Panc1 (cell line): Measurements from ENCODE around the gene MOG. TPM values are rescaled to one million over a fixed set of nuclear protein-coding genes. Genes with fewer than 3 reads are reported as not detected.

ENCODE experiments used
- ATAC-seq: fragments of 200-7000 bp; cut with Tn5 transposase; 2 replicates; pipeline ENCODE4 v1.9.1; 2020; ENCODE audit warnings: mild to moderate bottlenecking, moderate library complexity
- BruUV-seq: library from RNA; stranded (reverse); fragments of 400-500 nt; replicated peaks from 2 replicates; lab custom pipeline; 2021; lab: Mats Ljungman, UMichigan
- CTCF ChIA-PET: fragments of 300-600 bp; sonication (Branson Sonifier 250); formaldehyde crosslinking; loops from one replicate; lab custom pipeline; 2022; ENCODE audit warnings: antibody characterized with exemption; lab: Charles Lee
- POLR2A ChIA-PET: fragments of 300-600 bp; sonication (Branson Sonifier 250); formaldehyde crosslinking; loops from one replicate; lab custom pipeline; 2022; ENCODE audit warnings: antibody characterized with exemption; lab: Charles Lee
- DNase-seq: peaks from one replicate; pipeline ENCODE4 v3.0.0-alpha.2; 2010; ENCODE audit warnings: low read depth, low spot score
- H3K27ac ChIP-seq: 2 replicates; pipeline ENCODE4 v1.5.1; 2011; ENCODE audit warnings: mild to moderate bottlenecking, low read length, inconsistent platforms
- H3K27me3 ChIP-seq: fragments of 200-500 bp; sonication (Bioruptor generic); 2 replicates; pipeline ENCODE4 v1.6.0; 2014; ENCODE audit warnings: low read length, inconsistent platforms; ENCODE audit not compliant: control insufficient read depth, insufficient read depth
- H3K36me3 ChIP-seq: fragments of 200-500 bp; sonication (Bioruptor generic); 2 replicates; pipeline ENCODE4 v1.5.1; 2014; ENCODE audit warnings: inconsistent platforms, mild to moderate bottlenecking, low read length, moderate library complexity; ENCODE audit not compliant: control insufficient read depth, insufficient read depth
- H3K4me1 ChIP-seq: 2 replicates; pipeline ENCODE4 v1.5.1; 2011; ENCODE audit warnings: inconsistent platforms, mild to moderate bottlenecking, low read length, moderate library complexity; ENCODE audit not compliant: control insufficient read depth, insufficient read depth
- H3K4me3 ChIP-seq, 2 experiments: 2 replicates each; pipeline ENCODE4 v1.5.1; 2011 to 2012; ENCODE audit warnings: low read depth in 2 of 2, low read length in 2 of 2, mild to moderate bottlenecking in 2 of 2, inconsistent platforms in 1 of 2, moderate library complexity in 1 of 2
- H3K9me3 ChIP-seq: fragments of 200-500 bp; sonication (Bioruptor generic); 2 replicates; pipeline ENCODE4 v1.5.1; 2014; ENCODE audit warnings: low read depth, mild to moderate bottlenecking, inconsistent platforms, low read length, moderate library complexity; ENCODE audit not compliant: control insufficient read depth, insufficient read depth
- POLR2AphosphoS5 ChIP-seq: IDR thresholded peaks from 2 replicates; pipeline ENCODE4 v1.6.1; 2012; ENCODE audit warnings: mild to moderate bottlenecking, low read depth, low read length, moderate library complexity
- REST ChIP-seq, 2 experiments: IDR thresholded peaks; 2 replicates each; pipeline ENCODE4 v1.6.1; 2011 to 2012; ENCODE audit warnings: low read depth in 2 of 2, control low read depth in 1 of 2, low read length in 1 of 2, mild to moderate bottlenecking in 1 of 2, moderate library complexity in 1 of 2; ENCODE audit not compliant: insufficient read depth in 1 of 2
- SIN3A ChIP-seq: IDR thresholded peaks from 2 replicates; pipeline ENCODE4 v1.6.1; 2012; ENCODE audit warnings: low read depth, mild to moderate bottlenecking, low read length, moderate library complexity, borderline replicate concordance; ENCODE audit not compliant: insufficient read depth
- TCF7L2 ChIP-seq: IDR thresholded peaks from 2 replicates; pipeline ENCODE4 v1.6.1; 2011; ENCODE audit warnings: mild to moderate bottlenecking, low read depth, low read length, inconsistent platforms
- in situ Hi-C: cut with HindIII; loops from 2 replicates; pipeline ENCODE4 v1.10.0; 2016; ENCODE audit warnings: low sequenced_read_pairs, low pct_unique_long_range_greater_than_20kb
- intact Hi-C: fragments of 100-400 bp; cut with micrococcal nuclease; formaldehyde crosslinking; loops from one replicate; pipeline ENCODE4 v1.10.0; 2022; ENCODE audit not compliant: unreplicated experiment
- total RNA-seq: library from RNA; stranded (reverse); gene quantifications from one replicate; pipeline ENCODE4 v1.2.1, GENCODE V29; 2021; ENCODE audit not compliant: unreplicated experiment
- TF ChIP-seq, protein P1 (sequence below): fragments of 450-650 bp; IDR thresholded peaks from 2 replicates; pipeline ENCODE4 v1.5.1; 2017; ENCODE audit warnings: mild to moderate bottlenecking

MOG gene
- total RNA-seq, 1 experiment from 2014 or later = not detected

DNA sequence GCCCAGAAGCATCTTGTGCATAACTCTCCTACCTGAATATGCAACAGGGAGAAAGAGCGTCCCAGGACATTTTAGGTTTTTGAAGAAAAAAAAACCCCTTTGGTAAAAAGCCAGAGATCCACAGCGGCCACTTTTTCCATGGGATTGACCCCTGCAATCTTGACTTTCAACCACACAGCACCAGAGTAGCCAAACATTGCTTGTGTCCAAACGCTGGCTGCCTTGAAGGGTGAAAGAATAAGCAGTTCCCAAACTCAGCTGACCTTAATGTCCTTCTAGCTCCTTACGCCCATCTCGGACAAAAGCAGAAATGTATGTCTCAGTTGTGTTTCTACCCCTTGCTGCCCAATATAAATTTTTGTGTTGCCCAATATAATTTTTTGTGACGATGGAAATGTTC, 1.2 kb upstream of the MOG start:
- CTCF ChIA-PET = no interaction called here
- intact Hi-C loops (no loop called here), in situ Hi-C loops (no loop called here)

DNA sequence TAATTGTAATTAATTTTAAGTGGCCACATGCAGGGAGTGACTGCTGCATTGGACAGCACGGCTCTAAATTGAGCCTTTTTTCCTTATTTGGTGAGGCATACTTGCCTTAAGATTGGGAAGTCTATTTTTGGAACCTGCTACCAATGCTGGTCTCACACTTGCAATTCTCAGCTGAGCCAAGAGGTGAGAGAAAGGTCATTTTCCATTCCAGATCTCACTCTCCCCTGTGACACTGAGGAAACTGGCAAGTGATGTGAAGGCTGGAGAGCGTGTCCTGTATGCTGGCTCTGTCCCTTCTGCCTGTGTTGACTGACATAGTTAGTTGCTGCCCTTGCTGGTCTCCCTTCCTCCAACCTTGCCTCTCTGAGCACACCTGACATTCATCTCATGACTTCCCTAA, 735 bp upstream of the MOG start:
- H3K9me3 ChIP-seq = no peaks in the 10 kb centered on the region
- no peak for ATAC-seq
- no peak overlapping the region for H3K27ac ChIP-seq
- no peak for DNase-seq
- CTCF ChIA-PET = no interaction called here
- TF ChIP-seq TCF7L2 (no peak), SIN3A (no peak), POLR2AphosphoS5 (no peak), REST (IDR thresholded peaks at IDR 0.05; ENCODE audit: insufficient read depth in 1 of 2, low read depth in 2 of 2, low read length in 1 of 2) (no peak)
- TF ChIP-seq, protein P1, sequence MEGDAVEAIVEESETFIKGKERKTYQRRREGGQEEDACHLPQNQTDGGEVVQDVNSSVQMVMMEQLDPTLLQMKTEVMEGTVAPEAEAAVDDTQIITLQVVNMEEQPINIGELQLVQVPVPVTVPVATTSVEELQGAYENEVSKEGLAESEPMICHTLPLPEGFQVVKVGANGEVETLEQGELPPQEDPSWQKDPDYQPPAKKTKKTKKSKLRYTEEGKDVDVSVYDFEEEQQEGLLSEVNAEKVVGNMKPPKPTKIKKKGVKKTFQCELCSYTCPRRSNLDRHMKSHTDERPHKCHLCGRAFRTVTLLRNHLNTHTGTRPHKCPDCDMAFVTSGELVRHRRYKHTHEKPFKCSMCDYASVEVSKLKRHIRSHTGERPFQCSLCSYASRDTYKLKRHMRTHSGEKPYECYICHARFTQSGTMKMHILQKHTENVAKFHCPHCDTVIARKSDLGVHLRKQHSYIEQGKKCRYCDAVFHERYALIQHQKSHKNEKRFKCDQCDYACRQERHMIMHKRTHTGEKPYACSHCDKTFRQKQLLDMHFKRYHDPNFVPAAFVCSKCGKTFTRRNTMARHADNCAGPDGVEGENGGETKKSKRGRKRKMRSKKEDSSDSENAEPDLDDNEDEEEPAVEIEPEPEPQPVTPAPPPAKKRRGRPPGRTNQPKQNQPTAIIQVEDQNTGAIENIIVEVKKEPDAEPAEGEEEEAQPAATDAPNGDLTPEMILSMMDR = no peak
- peaks cover 2% of the 10 kb centered on the region; the same call in 1 of the 2 replicates for H3K27me3 ChIP-seq
- H3K36me3 ChIP-seq = no peaks in the 10 kb centered on the region
- in situ Hi-C loops (no loop called here), intact Hi-C loops (no loop called here)
- no peaks in the 10 kb centered on the region for H3K4me1 ChIP-seq
- no peak overlapping the region for H3K4me3 ChIP-seq
- POLR2A ChIA-PET = no interaction called here
- BruUV-seq = no TSS peak

More for the DNA sequence above, 1.2 kb upstream of the MOG start:
- no peak overlapping the region for H3K27ac ChIP-seq
- no peaks in the 10 kb centered on the region for H3K4me1 ChIP-seq
- TF ChIP-seq, protein P1 = no peak
- TF ChIP-seq TCF7L2 (no peak), SIN3A (no peak), POLR2AphosphoS5 (no peak), REST (IDR thresholded peaks at IDR 0.05; ENCODE audit: insufficient read depth in 1 of 2, low read depth in 2 of 2, low read length in 1 of 2) (no peak)
- DNase-seq (no peak), ATAC-seq (no peak)
- POLR2A ChIA-PET = no interaction called here
- no peak overlapping the region for H3K4me3 ChIP-seq
- no TSS peak for BruUV-seq
- no peaks in the 10 kb centered on the region for H3K9me3 ChIP-seq
- H3K27me3 ChIP-seq = peaks cover 2% of the 10 kb centered on the region; the same call in 1 of the 2 replicates
- no peaks in the 10 kb centered on the region for H3K36me3 ChIP-seq
